Activated T-cell treated with anti-CD3 and anti-CD28 coated beads for 4 hours (primary cell): Measurements from ENCODE around the gene LRRC7.

ENCODE experiments used
- DNase-seq: peaks from one replicate; pipeline ENCODE4 v3.0.0-alpha.2; 2020

LRRC7 gene

DNA sequence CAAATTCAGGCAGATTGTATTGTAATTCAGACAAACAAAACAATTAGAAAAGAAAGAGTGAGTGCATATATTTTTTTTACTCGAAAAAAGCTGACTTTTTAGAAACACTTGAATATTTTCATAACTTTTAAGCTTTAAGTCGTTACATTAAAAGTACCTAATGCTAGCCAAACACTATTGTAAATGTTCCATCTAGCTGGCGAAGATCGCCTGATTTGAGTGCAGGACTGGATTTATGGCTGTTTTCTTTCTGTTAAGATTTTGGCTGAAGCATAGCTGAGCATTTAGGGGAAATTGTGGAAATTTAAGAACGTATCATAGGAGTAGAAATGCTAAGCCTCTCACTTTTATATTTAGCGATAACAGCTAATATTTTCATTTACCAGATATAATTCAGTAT is 24.6 kb downstream of the LRRC7 start:
- no peak for DNase-seq

DNA sequence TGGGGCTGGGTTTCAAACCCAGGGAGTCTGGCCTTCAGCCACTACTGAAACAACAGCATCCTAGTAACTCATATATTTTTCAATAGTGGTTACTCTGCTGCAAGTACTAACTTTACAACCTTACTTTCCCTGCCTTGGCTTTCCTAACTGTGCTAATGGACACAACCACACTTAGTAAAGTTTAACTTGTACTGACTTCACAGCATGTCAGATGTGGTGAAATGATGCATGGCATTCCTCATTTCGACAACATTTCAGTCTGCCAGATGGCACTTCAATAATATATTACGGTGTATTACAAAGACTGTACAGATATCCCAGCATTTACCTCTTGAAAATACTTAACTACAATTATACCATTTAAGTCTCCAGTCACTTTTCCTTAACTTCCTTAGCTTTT is 27.8 kb downstream of the LRRC7 start:
- DNase-seq, result no peak

DNA sequence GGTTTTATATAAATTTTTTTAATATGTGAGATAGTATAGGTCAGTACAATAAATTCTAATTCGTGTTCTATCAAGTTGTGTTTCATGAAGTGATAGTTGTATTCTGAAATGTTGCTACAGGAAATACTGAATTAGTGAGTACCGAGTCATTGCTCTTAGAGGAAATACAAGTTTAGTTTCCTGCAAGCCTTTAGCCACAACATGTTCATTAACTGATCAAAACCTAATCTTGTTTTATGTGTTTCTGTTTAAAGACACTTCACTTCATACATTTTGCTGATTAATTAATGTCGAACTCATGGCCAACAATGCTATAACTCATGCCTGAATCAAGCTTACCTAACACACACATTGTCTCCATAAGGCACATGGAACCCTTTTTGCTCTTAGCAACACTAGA is 43.6 kb downstream of the LRRC7 start:
- DNase-seq, result no peak

DNA sequence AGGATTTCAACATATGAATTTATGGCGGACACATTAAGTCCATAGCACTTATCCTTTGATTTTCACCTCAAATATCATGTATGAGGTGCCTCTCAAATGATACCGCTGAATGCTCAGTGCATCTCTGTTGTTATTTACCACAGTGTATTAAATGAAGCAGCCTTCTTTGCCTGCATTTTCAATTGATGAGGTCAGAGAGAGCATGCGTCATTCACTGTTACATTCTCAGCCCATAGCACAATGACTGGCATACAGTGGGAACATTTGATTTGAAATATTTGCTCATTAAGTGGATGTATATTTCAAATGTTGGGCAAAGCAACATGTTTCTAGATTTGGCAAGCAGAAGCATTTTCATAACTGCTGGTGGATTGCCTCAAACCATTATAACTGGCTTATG is 45.7 kb downstream of the LRRC7 start:
- DNase-seq, result no peak

DNA sequence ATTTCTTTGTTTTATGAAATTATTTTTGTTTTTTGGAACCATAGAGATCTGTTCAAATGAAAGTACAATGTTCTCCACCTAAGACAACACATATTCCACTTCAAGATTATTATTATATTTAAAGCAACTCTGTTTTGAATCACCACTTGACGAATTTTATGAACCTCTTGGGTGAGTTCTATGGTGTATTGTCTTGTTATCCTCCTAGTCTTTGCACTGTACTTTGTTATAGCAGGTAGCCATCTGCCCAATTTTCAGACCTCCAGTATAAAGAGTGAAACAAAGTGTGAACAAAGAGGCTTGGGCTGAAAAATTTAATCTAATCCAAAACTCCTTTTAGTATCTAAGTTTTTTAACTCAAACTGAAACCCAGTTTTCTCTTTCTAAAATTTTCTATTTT is 71.0 kb downstream of the LRRC7 start:
- no peak for DNase-seq

DNA sequence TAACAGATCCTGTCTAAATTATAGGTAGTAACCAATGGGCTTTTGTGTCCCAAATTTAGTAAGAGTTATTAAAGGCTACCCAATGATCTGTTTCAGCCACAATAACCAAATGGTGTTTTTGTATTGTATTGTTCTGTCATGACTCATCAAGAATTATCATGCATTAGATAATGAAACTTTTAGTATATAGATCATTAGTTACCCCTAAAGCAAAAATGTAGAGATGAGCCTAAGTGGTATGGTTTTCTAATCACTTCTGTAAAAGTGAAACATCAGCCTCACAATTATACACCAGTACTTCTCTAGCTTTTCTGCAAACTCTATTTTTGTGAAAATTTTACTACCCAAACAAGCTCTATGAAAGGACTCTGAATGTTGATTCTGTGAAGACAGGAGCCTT is 71.4 kb downstream of the LRRC7 start:
- no peak for DNase-seq

DNA sequence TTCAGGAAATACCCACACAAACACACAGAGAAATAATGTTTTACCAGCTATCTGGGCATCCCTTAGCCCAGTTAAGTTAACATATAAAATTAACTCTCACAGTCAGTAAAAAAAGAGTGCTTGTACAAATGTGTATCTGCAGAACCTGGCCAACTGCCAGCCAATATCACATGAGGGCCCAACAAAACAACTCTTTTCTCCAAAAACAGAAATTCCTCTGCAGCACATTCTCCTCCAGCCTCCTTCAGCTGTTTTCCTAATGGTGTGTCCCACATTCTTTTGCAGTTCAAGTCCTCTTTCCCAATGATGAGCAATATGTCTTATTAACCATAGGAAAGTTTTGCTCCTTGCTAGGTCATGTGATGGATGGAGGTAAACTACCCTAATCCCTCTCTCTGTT is 75.5 kb downstream of the LRRC7 start:
- no peak for DNase-seq

GRCh38 chr1:69645477-69645876 is 77.8 kb downstream of the LRRC7 start:
- DNase-seq, result no peak

DNA sequence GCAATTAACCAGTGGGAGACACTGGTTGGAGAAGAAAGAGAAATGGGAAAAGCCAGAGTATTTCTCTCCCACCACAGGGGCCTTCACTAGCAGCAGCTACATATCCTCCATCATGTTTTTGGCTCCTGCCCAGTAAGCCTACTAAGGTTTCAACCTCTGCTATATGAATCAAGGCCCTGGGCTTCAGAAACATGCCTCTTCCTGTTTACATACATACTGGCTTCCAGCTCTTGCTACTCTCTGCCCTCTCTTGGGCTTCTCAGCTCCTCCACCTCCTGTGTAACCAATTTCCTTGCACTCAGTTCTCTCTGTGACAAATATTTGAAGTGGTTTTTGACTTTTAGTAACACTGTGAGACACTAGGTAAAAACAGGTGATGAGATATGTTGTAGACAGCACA is 80.8 kb downstream of the LRRC7 start:
- DNase-seq, result no peak

DNA sequence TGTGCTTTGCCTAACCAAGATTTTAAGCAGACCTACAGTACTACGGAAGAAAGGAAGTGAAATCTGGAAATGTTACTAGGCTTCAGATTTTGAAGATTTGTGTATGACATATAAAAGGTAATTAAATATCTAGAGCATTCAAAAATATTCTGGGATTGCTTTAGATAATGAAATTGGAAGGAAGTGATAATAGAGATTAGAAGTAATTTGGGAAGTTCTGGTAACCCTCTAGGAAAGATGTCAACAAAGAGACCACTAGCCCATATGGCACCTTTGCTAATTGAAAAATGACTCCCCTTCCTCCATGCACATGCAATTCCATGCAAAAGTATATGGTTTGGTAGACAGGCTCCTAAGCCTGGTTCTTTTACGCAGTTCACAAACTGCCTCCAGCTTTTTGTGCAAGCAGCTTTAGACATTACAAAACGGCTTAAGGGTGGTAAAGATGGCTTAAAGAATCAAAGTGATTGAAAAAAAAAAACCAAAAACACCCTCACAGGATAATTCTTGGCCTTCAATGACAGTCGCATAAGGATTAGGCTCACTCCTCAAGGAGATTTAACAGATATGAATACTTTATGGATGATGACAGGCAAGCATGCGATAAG is 81.8 kb downstream of the LRRC7 start:
- DNase-seq, result no peak

GRCh38 chr1:69650779-69651178 is 83.1 kb downstream of the LRRC7 start:
- no peak for DNase-seq

- no peak for DNase-seq
Observed at GRCh38 chr1:69651656-69652055, 83.9 kb downstream of the LRRC7 start.

GRCh38 chr1:69657971-69658370 is 90.2 kb downstream of the LRRC7 start:
- no peak for DNase-seq

DNA sequence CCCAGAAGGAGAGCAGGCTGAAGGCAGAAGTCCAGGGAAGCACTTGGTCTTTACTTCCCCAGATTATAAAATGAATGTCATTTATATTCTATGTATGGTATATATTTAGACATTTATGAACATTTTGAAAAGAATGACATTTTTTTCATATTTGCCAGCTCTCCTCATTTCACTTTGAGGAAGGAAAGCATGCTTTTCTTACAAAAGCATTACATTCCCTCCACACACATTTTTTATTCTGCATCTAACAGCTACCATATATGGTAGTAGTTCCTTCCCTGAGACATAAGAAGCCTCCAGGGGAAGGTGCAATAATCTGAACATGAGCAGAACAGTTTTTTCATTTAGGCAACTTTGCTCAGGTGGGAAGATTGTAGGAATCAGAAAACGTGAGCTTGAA is 94.0 kb downstream of the LRRC7 start:
- DNase-seq, result no peak

DNA sequence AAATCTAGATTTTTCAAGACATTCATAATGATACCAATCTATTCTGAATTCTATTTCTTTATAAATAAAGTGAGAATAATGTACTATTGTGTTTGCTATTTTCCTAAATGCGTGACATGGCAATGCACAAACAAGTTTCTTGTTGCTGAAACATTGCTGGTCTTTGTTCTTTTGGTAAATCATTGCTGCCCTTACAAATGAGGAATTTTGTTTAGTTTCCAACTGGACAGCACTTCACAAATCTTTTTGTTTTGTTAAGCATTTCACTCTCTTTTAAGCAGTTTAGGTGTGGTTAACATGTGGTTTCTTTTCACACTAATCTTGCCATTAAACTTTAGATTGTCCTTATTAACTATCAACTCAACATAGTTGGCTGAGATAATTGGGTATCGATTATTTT is 94.6 kb downstream of the LRRC7 start:
- no peak for DNase-seq

GRCh38 chr1:69671363-69672010 is 103.8 kb downstream of the LRRC7 start:
- DNase-seq, result no peak

GRCh38 chr1:69673321-69673720 is 105.6 kb downstream of the LRRC7 start:
- no peak for DNase-seq

DNA sequence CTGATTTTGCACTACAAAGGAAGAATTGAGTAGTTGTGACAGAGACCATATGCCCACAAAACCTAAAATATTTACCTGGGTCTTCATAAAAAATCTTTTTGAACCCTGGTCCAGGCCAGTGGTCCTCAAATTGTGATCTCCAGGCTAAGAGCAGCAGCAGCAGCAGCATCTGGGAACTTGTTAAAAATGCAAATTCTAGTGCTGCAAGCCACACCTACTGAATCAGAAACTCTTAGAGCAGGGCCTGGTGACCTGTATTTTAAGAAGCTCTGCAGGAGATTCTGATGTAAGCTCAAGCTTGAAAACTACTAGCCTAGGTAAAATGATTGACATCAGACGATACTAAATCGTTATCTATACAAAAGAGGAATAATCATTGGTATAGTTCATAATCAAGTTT is 112.2 kb downstream of the LRRC7 start:
- no peak for DNase-seq

GRCh38 chr1:69686367-69686984 is 118.8 kb downstream of the LRRC7 start:
- no peak for DNase-seq

DNA sequence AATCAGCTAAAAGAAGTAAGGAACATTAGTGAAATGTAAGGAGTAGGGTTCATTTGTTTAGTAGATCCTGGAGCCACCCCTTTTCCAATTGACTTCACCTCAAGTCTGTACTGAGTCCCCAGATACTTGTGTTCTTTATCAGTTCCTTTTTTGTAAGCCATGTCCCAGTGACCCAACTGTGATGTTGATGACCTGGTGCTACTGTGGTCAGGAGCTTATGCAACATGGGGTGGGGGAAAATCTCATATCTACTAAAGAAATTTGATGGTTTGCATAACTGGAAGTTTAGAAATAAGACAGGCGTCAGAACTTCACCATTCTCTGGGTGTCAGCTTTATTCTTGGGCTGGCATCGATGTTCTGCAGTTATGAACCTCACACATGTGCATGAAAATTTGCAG is 120.5 kb downstream of the LRRC7 start:
- no peak for DNase-seq

GRCh38 chr1:69691179-69691578 is 123.5 kb downstream of the LRRC7 start:
- DNase-seq, result no peak

- DNase-seq, result no peak
Observed at GRCh38 chr1:69693921-69694675, 126.4 kb downstream of the LRRC7 start.

DNA sequence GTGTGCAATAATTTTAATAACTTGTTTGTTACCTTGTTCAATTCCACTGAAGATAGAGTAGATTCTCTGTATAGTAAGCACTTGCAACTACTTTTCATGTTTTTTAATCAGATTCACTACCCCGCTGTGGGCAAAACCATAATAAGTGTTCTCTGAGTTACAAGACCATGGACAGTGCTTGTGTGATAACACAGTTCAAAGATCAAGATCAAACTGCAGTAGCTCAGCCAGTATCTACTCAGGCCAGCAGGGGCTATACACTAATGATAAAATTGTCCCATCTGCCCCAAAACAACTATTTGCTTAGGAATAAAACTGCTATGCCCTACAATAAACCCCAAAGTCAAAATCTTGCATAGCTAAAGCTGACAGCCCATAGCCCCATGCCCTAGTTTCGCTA is 129.6 kb downstream of the LRRC7 start:
- no peak for DNase-seq

DNA sequence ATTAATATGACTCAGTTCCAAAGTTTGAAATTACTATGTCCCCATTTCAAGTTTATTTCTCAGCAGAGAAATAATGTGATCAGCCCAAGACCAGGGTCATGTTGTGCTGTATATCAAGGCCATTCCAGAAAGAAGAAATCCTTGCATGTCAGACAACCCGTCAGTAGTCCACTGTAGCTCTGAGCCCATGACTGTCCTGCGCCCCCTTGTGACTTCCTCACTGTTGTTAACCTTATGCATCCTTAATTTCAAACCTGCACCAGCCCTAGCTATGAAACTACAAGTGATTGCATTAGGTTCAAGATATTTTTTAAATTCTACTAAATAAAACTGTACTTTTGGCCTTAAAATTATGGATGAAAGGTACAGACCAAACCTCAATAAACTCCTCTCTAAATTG is 133.0 kb downstream of the LRRC7 start:
- DNase-seq, result no peak
